H9 (cell line): ENCODE results near the gene CBFA2T2. TPM values are rescaled to one million over a fixed set of nuclear protein-coding genes. Genes with fewer than 3 reads are reported as not detected.
A peak's percentile ranks its signal among the peaks of the same experiment; 100 is the strongest.

Source experiments
- DNase-seq: peaks from one replicate; pipeline ENCODE4 v3.0.0-alpha.2; 2017
- H2AFZ ChIP-seq: one replicate; pipeline ENCODE4 v1.6.1; 2013; ENCODE audit warnings: mild to moderate bottlenecking, low read length, control low read depth, moderate library complexity
- H2AK5ac ChIP-seq: 2 replicates; pipeline ENCODE4 v1.6.1; 2013; ENCODE audit warnings: low read length, control low read depth, mixed read lengths; ENCODE audit not compliant: insufficient read length
- H2BK120ac ChIP-seq: one replicate; pipeline ENCODE4 v1.6.1; 2013; ENCODE audit warnings: low read depth, mild to moderate bottlenecking, low read length, control low read depth, inconsistent platforms; ENCODE audit not compliant: poor library complexity, severe bottlenecking
- H2BK12ac ChIP-seq: 2 replicates; pipeline ENCODE4 v1.6.1; 2013; ENCODE audit warnings: low read length, control low read depth, mixed read lengths, low read depth; ENCODE audit not compliant: insufficient read length
- H2BK15ac ChIP-seq: 2 replicates; pipeline ENCODE4 v1.6.1; 2013; ENCODE audit warnings: low read depth, low read length, control low read depth
- H2BK20ac ChIP-seq: one replicate; pipeline ENCODE4 v1.6.1; 2013; ENCODE audit warnings: low read depth, mild to moderate bottlenecking, low read length, control low read depth, inconsistent platforms; ENCODE audit not compliant: poor library complexity, severe bottlenecking
- H2BK5ac ChIP-seq: 2 replicates; pipeline ENCODE4 v1.6.1; 2013; ENCODE audit warnings: low read length, control low read depth, mixed read lengths; ENCODE audit not compliant: insufficient read length
- H3K14ac ChIP-seq: 2 replicates; pipeline ENCODE4 v1.6.1; 2013; ENCODE audit warnings: low read length, control low read depth; ENCODE audit not compliant: insufficient read depth
- H3K18ac ChIP-seq: 2 replicates; pipeline ENCODE4 v1.6.1; 2013; ENCODE audit warnings: low read depth, mild to moderate bottlenecking, mixed read lengths, low read length, control low read depth; ENCODE audit not compliant: insufficient read length
- H3K23ac ChIP-seq: 2 replicates; pipeline ENCODE4 v1.6.1; 2013; ENCODE audit warnings: low read length, control low read depth, mixed read lengths, low read depth; ENCODE audit not compliant: insufficient read length
- H3K23me2 ChIP-seq: 2 replicates; pipeline ENCODE4 v1.6.1; 2013; ENCODE audit warnings: low read depth, mild to moderate bottlenecking, mixed read lengths, low read length, control low read depth; ENCODE audit not compliant: insufficient read length, poor library complexity, severe bottlenecking
- H3K27ac ChIP-seq: 2 replicates; pipeline ENCODE4 v1.5.1; 2013; ENCODE audit warnings: low read length, control low read depth, mixed read lengths, low read depth; ENCODE audit not compliant: insufficient read length
- H3K27me3 ChIP-seq: 2 replicates; pipeline ENCODE4 v1.6.1; 2013; ENCODE audit warnings: low read length, control low read depth, inconsistent platforms; ENCODE audit not compliant: insufficient read depth
- H3K4ac ChIP-seq: 2 replicates; pipeline ENCODE4 v1.6.1; 2013; ENCODE audit warnings: low read depth, mild to moderate bottlenecking, control low read depth, inconsistent platforms, low read length, moderate library complexity
- H3K4me1 ChIP-seq: 2 replicates; pipeline ENCODE4 v1.6.1; 2013; ENCODE audit warnings: low read length, control low read depth, inconsistent platforms; ENCODE audit not compliant: insufficient read depth
- H3K4me2 ChIP-seq: 2 replicates; pipeline ENCODE4 v1.6.1; 2013; ENCODE audit warnings: low read length, control low read depth, mixed read lengths; ENCODE audit not compliant: insufficient read length, insufficient read depth
- H3K56ac ChIP-seq: 2 replicates; pipeline ENCODE4 v1.6.1; 2013; ENCODE audit warnings: low read depth, mild to moderate bottlenecking, mixed read lengths, low read length, control low read depth; ENCODE audit not compliant: insufficient read length
- H3K79me1 ChIP-seq: 2 replicates; pipeline ENCODE4 v1.6.1; 2013; ENCODE audit warnings: low read depth, mild to moderate bottlenecking, moderate library complexity, low read length, control low read depth, inconsistent platforms; ENCODE audit not compliant: insufficient read depth, poor library complexity, severe bottlenecking
- H3K79me2 ChIP-seq: 2 replicates; pipeline ENCODE4 v1.6.1; 2013; ENCODE audit warnings: low read length, control low read depth, inconsistent platforms; ENCODE audit not compliant: insufficient read depth
- H3K9ac ChIP-seq: 2 replicates; pipeline ENCODE4 v1.6.1; 2013; ENCODE audit warnings: low read length, control low read depth, mixed read lengths; ENCODE audit not compliant: insufficient read length; ENCODE audit errors: extremely low read depth
- H3K9me3 ChIP-seq: one replicate; pipeline ENCODE4 v1.6.1; 2013; ENCODE audit warnings: low read depth, low read length, inconsistent platforms; ENCODE audit not compliant: control insufficient read depth
- H3T11ph ChIP-seq: one replicate; pipeline ENCODE4 v1.6.1; 2013; ENCODE audit warnings: mild to moderate bottlenecking, low read length, control low read depth, inconsistent platforms
- H4K20me1 ChIP-seq: one replicate; pipeline ENCODE4 v1.6.1; 2013; ENCODE audit not compliant: control insufficient read depth, insufficient read length, insufficient read depth
- H4K5ac ChIP-seq: 2 replicates; pipeline ENCODE4 v1.6.1; 2013; ENCODE audit warnings: low read depth, mild to moderate bottlenecking, mixed read lengths, low read length, control low read depth; ENCODE audit not compliant: insufficient read length
- H4K8ac ChIP-seq: replicated peaks from 2 replicates; pipeline ENCODE4 v1.6.1; 2013; ENCODE audit warnings: low read length, control low read depth, mixed read lengths, low read depth; ENCODE audit not compliant: insufficient read length
- H4K91ac ChIP-seq: 2 replicates; pipeline ENCODE4 v1.6.1; 2013; ENCODE audit warnings: low read depth, mild to moderate bottlenecking, moderate library complexity, mixed read lengths, low read length, control low read depth; ENCODE audit not compliant: insufficient read length
- H3K27ac Mint-ChIP-seq, 3 experiments: 2 replicates in 2 of 3; 3 replicates in 1 of 3; pipeline ENCODE4 v1.8.0; 2020 to 2021; ENCODE audit warnings: mixed read lengths in 3 of 3, mild to moderate bottlenecking in 1 of 3, moderate library complexity in 1 of 3
- H3K27me3 Mint-ChIP-seq: 2 replicates; pipeline ENCODE4 v1.8.0; 2021; ENCODE audit warnings: low read depth, mild to moderate bottlenecking, moderate library complexity, mixed read lengths
- H3K36me3 Mint-ChIP-seq, 3 experiments: 2 replicates in 2 of 3; 3 replicates in 1 of 3; pipeline ENCODE4 v1.8.0; 2020 to 2021; ENCODE audit warnings: low read depth in 3 of 3, mixed read lengths in 3 of 3; ENCODE audit not compliant: insufficient read depth in 1 of 3
- H3K4me1 Mint-ChIP-seq, 2 experiments: 2 replicates each; pipeline ENCODE4 v1.8.0; 2020; ENCODE audit warnings: mixed read lengths in 2 of 2
- H3K4me3 Mint-ChIP-seq, 2 experiments: 2 replicates in 1 of 2; 3 replicates in 1 of 2; pipeline ENCODE4 v1.8.0; 2020 to 2021; ENCODE audit warnings: mild to moderate bottlenecking in 2 of 2, mixed read lengths in 2 of 2, moderate library complexity in 1 of 2
- H3K9me3 Mint-ChIP-seq, 2 experiments: 2 replicates in 1 of 2; 3 replicates in 1 of 2; pipeline ENCODE4 v1.8.0; 2020; ENCODE audit warnings: mild to moderate bottlenecking in 2 of 2, mixed read lengths in 2 of 2, moderate library complexity in 1 of 2
- WGBS: extraction: QIAGEN DNeasy Blood & Tissue Kit; methylation state at CpG from one replicate; pipeline ENCODE4 v1.1.7; 2013; ENCODE audit warnings: missing lambda C conversion rate, low lambda C conversion rate, mixed read lengths; ENCODE audit not compliant: insufficient read length; ENCODE audit errors: extremely low coverage; 5-methylcytosine and 5-hydroxymethylcytosine counted together
- total RNA-seq: library from RNA; stranded (reverse); gene quantifications from 2 replicates; pipeline ENCODE4 v1.2.1, GENCODE V29; 2021
- TF ChIP-seq, protein P1 (sequence below): fragments of 200-600 bp; sonication (generic); conservative IDR thresholded peaks from 3 replicates; pipeline ENCODE4 v1.8.0; 2021; ENCODE audit warnings: antibody characterized with exemption, mild to moderate bottlenecking

Gene CBFA2T2
- total RNA-seq, 1 experiment from 2014 or later = 11.2 TPM

DNA sequence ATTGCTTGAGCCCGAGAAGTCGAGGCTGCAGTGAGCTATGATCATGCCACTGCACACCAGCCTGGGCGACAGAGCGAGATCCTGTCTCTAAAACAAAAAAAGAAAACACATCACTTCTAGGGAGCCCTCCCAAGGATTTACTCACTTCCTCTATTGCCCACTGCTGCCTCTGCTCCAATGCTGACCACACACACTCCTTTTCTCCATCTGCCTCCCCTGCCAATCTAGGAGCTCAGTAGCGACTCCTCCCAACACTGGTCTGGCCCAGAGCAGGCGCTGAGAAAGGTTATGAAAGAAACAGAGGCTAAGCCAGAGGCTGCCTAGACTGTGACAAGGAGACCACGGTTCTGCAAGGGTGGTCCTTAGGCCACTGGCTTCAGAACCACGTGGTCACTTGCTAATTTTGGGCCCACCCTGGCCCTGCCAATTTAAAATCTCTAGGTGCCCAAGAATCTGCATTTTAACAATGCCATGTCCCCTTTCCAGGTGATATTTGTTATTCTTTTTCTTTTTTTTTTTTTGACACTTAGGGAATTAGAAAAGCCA is 197.5 kb downstream of the CBFA2T2 start:
- H3K23me2 ChIP-seq = peaks cover 10% of the 10 kb centered on the region
- H3K27me3 ChIP-seq = no peaks in the 10 kb centered on the region
- no peaks in the 10 kb centered on the region for H3K4me1 ChIP-seq
- Mint-ChIP-seq H3K27ac (no peak overlapping the region), H3K4me3 (peak overlapping the region in 1 of 2 experiments; percentile 77; a peak in 2 of 5 replicates), H3K27me3 (peaks cover 59% of the 10 kb centered on the region), H3K9me3 (no peaks in the 10 kb centered on the region), H3K4me1 (peaks cover 29 to 35% of the 10 kb centered on the region in 2 experiments), H3K36me3 (peaks cover 0 to 10% (median 6%) of the 10 kb centered on the region in 3 experiments; a peak in 4 of 7 replicates)
- no peak overlapping the region for H4K5ac ChIP-seq
- no peak overlapping the region for H2BK15ac ChIP-seq
- no peak overlapping the region for H2AK5ac ChIP-seq
- TF ChIP-seq, protein P1, sequence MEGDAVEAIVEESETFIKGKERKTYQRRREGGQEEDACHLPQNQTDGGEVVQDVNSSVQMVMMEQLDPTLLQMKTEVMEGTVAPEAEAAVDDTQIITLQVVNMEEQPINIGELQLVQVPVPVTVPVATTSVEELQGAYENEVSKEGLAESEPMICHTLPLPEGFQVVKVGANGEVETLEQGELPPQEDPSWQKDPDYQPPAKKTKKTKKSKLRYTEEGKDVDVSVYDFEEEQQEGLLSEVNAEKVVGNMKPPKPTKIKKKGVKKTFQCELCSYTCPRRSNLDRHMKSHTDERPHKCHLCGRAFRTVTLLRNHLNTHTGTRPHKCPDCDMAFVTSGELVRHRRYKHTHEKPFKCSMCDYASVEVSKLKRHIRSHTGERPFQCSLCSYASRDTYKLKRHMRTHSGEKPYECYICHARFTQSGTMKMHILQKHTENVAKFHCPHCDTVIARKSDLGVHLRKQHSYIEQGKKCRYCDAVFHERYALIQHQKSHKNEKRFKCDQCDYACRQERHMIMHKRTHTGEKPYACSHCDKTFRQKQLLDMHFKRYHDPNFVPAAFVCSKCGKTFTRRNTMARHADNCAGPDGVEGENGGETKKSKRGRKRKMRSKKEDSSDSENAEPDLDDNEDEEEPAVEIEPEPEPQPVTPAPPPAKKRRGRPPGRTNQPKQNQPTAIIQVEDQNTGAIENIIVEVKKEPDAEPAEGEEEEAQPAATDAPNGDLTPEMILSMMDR = no peak
- no peak overlapping the region for H3K4ac ChIP-seq
- H3K79me2 ChIP-seq = peaks cover 4% of the 10 kb centered on the region; the same call in 1 of the 2 replicates
- H3K23ac ChIP-seq = no peak overlapping the region
- H3T11ph ChIP-seq = no peak overlapping the region
- H2AFZ ChIP-seq = no peak overlapping the region
- no peak overlapping the region for H3K18ac ChIP-seq
- no peak overlapping the region for H3K27ac ChIP-seq
- H2BK120ac ChIP-seq = no peak overlapping the region
- no peak overlapping the region for H3K14ac ChIP-seq
- no peak for DNase-seq
- no peak overlapping the region for H2BK12ac ChIP-seq
- H4K8ac ChIP-seq = no peak overlapping the region
- H3K9ac ChIP-seq = no peak overlapping the region
- no peak overlapping the region for H2BK5ac ChIP-seq
- no peaks in the 10 kb centered on the region for H4K20me1 ChIP-seq
- no peak overlapping the region for H3K56ac ChIP-seq
- H2BK20ac ChIP-seq = no peak overlapping the region
- no peak overlapping the region for H4K91ac ChIP-seq
- H3K4me2 ChIP-seq = no peak overlapping the region
- no CpG with 5 or more reads among the region's 8 CpGs for WGBS
- H3K9me3 ChIP-seq = no peaks in the 10 kb centered on the region
- no peaks in the 10 kb centered on the region for H3K79me1 ChIP-seq
